Osteoblast (primary cell): ENCODE data around the gene ZBED4. TPM values are rescaled to one million over a fixed set of nuclear protein-coding genes. Genes with fewer than 3 reads are reported as not detected.
A peak's percentile ranks its signal among the peaks of the same experiment; 100 is the strongest.

ENCODE experiments used
- DNase-seq: peaks from one replicate; pipeline ENCODE4 v3.0.0; 2011; ENCODE audit warnings: low spot score, mixed read lengths; ENCODE audit not compliant: insufficient read length; ENCODE audit errors: missing footprints
- H2AFZ ChIP-seq: 2 replicates; pipeline ENCODE4 v1.6.0; 2011; ENCODE audit warnings: mild to moderate bottlenecking, low read length
- H3K27ac ChIP-seq: 2 replicates; pipeline ENCODE4 v1.5.1; 2011; ENCODE audit warnings: mild to moderate bottlenecking, low read depth, low read length, moderate library complexity
- H3K27me3 ChIP-seq: 2 replicates; pipeline ENCODE4 v1.6.0; 2012; ENCODE audit warnings: mild to moderate bottlenecking, control low read depth, inconsistent platforms, low read length, moderate library complexity; ENCODE audit not compliant: insufficient read depth
- H3K36me3 ChIP-seq: 2 replicates; pipeline ENCODE4 v1.5.1; 2011; ENCODE audit warnings: mild to moderate bottlenecking, low read length, control low read depth, moderate library complexity; ENCODE audit not compliant: insufficient read depth
- H3K4me1 ChIP-seq: 2 replicates; pipeline ENCODE4 v1.5.1; 2011; ENCODE audit warnings: mild to moderate bottlenecking, low read length, control low read depth, moderate library complexity; ENCODE audit not compliant: insufficient read depth
- H3K4me2 ChIP-seq: 2 replicates; pipeline ENCODE4 v1.6.0; 2011; ENCODE audit warnings: mild to moderate bottlenecking, low read length; ENCODE audit not compliant: insufficient read depth
- H3K4me3 ChIP-seq: fragments of 200-600 bp; sonication (generic); 3 replicates; pipeline ENCODE4 v1.5.1; 2012; ENCODE audit warnings: mild to moderate bottlenecking, low read length, inconsistent platforms; ENCODE audit not compliant: insufficient read depth
- H3K79me2 ChIP-seq: 2 replicates; pipeline ENCODE4 v1.6.0; 2012; ENCODE audit warnings: mild to moderate bottlenecking, low read length, control low read depth, inconsistent platforms; ENCODE audit not compliant: insufficient read depth
- H3K9me3 ChIP-seq: 2 replicates; pipeline ENCODE4 v1.5.1; 2011; ENCODE audit warnings: low read depth, low read length, control low read depth
- H4K20me1 ChIP-seq: 2 replicates; pipeline ENCODE4 v1.6.0; 2012; ENCODE audit warnings: mild to moderate bottlenecking, low read length, control low read depth; ENCODE audit not compliant: insufficient read depth
- total RNA-seq: library from RNA; depleted of rRNA; stranded (reverse); fragments of >200 nt; gene quantifications from 2 replicates; pipeline ENCODE4 v1.2.3, GENCODE V29; 2012
- TF ChIP-seq, protein P1 (sequence below): IDR thresholded peaks from 2 replicates; pipeline ENCODE4 v1.5.1; 2011; ENCODE audit warnings: mild to moderate bottlenecking, low read depth, low read length, moderate library complexity; ENCODE audit errors: extremely low read depth

Gene ZBED4
- total RNA-seq, 1 donor: 8.3 TPM

DNA sequence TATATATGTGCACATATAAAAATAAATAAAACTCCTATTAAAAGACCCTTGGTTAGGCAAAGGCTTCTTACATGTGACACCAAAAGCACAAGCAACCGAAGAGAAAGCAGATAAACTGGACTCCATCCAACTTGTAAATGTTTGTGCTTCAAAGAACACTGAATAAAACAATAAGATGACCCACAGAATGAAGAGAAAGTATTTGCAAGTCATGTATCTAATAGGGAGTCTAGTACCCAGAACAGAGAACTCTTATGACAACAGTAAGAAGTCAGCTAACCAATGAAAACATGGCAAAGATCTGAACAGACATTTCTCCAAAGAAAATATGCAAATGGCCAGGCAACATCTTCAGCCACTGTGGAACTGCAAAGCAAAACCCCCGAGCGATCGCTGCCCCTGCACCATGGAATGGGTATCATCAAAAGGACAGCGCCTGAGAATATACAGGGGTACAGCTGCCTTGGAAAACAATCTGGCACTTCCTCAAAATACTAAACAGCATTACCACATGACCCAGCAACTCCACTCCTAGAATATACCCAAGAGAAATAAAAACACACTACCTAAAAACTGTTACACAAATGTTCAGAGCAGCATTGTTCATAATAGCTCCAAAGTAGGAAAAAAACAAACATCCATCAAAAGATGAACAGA, 43.2 kb upstream of the ZBED4 start:
- Histone ChIP-seq H3K4me2 (no peak overlapping the region), H3K4me1 (no peaks in the 10 kb centered on the region), H3K36me3 (peaks cover 9% of the 10 kb centered on the region), H3K27ac (no peak overlapping the region), H3K4me3 (no peak overlapping the region), H4K20me1 (peaks cover 81% of the 10 kb centered on the region), H3K9me3 (no peaks in the 10 kb centered on the region), H3K79me2 (peaks cover 99% of the 10 kb centered on the region), H3K27me3 (no peaks in the 10 kb centered on the region), H2AFZ (no peak overlapping the region)
- peak; percentile 19 for DNase-seq
- TF ChIP-seq, protein P1, sequence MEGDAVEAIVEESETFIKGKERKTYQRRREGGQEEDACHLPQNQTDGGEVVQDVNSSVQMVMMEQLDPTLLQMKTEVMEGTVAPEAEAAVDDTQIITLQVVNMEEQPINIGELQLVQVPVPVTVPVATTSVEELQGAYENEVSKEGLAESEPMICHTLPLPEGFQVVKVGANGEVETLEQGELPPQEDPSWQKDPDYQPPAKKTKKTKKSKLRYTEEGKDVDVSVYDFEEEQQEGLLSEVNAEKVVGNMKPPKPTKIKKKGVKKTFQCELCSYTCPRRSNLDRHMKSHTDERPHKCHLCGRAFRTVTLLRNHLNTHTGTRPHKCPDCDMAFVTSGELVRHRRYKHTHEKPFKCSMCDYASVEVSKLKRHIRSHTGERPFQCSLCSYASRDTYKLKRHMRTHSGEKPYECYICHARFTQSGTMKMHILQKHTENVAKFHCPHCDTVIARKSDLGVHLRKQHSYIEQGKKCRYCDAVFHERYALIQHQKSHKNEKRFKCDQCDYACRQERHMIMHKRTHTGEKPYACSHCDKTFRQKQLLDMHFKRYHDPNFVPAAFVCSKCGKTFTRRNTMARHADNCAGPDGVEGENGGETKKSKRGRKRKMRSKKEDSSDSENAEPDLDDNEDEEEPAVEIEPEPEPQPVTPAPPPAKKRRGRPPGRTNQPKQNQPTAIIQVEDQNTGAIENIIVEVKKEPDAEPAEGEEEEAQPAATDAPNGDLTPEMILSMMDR: no peak

- H3K4me3 ChIP-seq: no peak overlapping the region
- no peak for DNase-seq
- H3K27ac ChIP-seq: no peak overlapping the region
- TF ChIP-seq, protein P1: no peak
- peaks cover 99% of the 10 kb centered on the region for H3K79me2 ChIP-seq
- H3K27me3 ChIP-seq: no peaks in the 10 kb centered on the region
- H3K9me3 ChIP-seq: no peaks in the 10 kb centered on the region
- H4K20me1 ChIP-seq: peaks cover 84% of the 10 kb centered on the region
- no peak overlapping the region for H3K4me2 ChIP-seq
- no peak overlapping the region for H2AFZ ChIP-seq
- no peaks in the 10 kb centered on the region for H3K4me1 ChIP-seq
- H3K36me3 ChIP-seq: peaks cover 12% of the 10 kb centered on the region
Measured at GRCh38 chr22:49811020-49811791, 42.4 kb upstream of the ZBED4 start.

DNA sequence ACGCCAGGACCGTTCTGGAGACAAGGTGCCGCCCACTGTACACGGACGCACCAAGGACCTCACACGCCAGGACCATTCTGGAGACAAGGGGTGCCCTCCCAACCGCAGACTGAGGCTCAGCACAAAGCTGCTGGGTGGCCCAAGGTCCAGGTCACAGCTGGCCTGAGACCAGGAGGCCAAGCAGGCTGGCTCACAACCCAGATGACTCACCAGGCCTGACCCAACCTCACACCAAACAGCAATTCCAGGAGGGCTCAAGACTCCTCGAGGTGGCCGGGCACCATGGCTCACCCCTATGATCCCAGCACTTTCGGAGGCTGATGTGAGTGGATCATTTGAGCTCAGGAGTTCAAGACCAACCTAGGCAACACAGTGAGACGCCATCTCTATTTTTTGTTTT, 40.8 kb upstream of the ZBED4 start:
- Histone ChIP-seq H3K36me3 (peaks cover 28% of the 10 kb centered on the region), H3K9me3 (no peaks in the 10 kb centered on the region), H3K27me3 (no peaks in the 10 kb centered on the region), H3K4me1 (no peaks in the 10 kb centered on the region), H3K4me3 (no peak overlapping the region), H3K27ac (no peak overlapping the region), H2AFZ (no peak overlapping the region), H3K79me2 (peaks cover 99% of the 10 kb centered on the region), H4K20me1 (peaks cover 84% of the 10 kb centered on the region), H3K4me2 (no peak overlapping the region)
- DNase-seq: peak; percentile 91
- TF ChIP-seq, protein P1: no peak

GRCh38 chr22:49814164-49814686, 39.4 kb upstream of the ZBED4 start:
- Histone ChIP-seq H3K27ac (no peak overlapping the region), H2AFZ (no peak overlapping the region), H3K36me3 (peaks cover 39% of the 10 kb centered on the region), H3K9me3 (no peaks in the 10 kb centered on the region), H3K4me2 (no peak overlapping the region), H4K20me1 (peaks cover 83% of the 10 kb centered on the region), H3K27me3 (no peaks in the 10 kb centered on the region), H3K4me1 (no peaks in the 10 kb centered on the region), H3K79me2 (peaks cover 99% of the 10 kb centered on the region), H3K4me3 (no peak overlapping the region)
- TF ChIP-seq, protein P1: no peak
- DNase-seq: no peak
